HepG2 (cell line): ENCODE data around the gene CPLX1.

Source experiments
- GPN1 ChIP-seq: sonication (generic); formaldehyde crosslinking; IDR thresholded peaks from 2 replicates; pipeline ENCODE4 v1.5.1; 2020; ENCODE audit warnings: missing genetic modification reagents, borderline replicate concordance
- KDM2A ChIP-seq: sonication (generic); formaldehyde crosslinking; IDR thresholded peaks from 2 replicates; pipeline ENCODE4 v1.4.0; 2020; ENCODE audit warnings: low read depth, missing genetic modification reagents, borderline replicate concordance
- MTF1 ChIP-seq: sonication (generic); formaldehyde crosslinking; IDR thresholded peaks from 2 replicates; pipeline ENCODE4 v1.5.0; 2020; ENCODE audit warnings: missing genetic modification reagents
- TAF1 ChIP-seq: sonication (generic); formaldehyde crosslinking; IDR thresholded peaks from 2 replicates; pipeline ENCODE4 v1.4.0; 2020; ENCODE audit warnings: missing genetic modification reagents
- TCF7L2 ChIP-seq: IDR thresholded peaks from 2 replicates; pipeline ENCODE4 v1.6.1; 2011; ENCODE audit warnings: mild to moderate bottlenecking, low read depth, low read length, moderate library complexity
- TF ChIP-seq, protein P1 (sequence below), 2 experiments: sonication (generic) in 1 of 2; formaldehyde crosslinking in 1 of 2; IDR thresholded peaks; 2 replicates each; pipeline versions ENCODE4 v1.5.1 to v1.6.1; 2011 to 2020; ENCODE audit warnings: borderline replicate concordance in 1 of 2, low read depth in 1 of 2, low read length in 1 of 2, mild to moderate bottlenecking in 1 of 2, missing genetic modification reagents in 1 of 2, moderate library complexity in 1 of 2
- TF ChIP-seq, protein P2 (sequence below): sonication (generic); formaldehyde crosslinking; IDR thresholded peaks from 2 replicates; pipeline ENCODE4 v1.5.1; 2020; ENCODE audit warnings: mild to moderate bottlenecking, missing genetic modification reagents, borderline replicate concordance

DNA sequence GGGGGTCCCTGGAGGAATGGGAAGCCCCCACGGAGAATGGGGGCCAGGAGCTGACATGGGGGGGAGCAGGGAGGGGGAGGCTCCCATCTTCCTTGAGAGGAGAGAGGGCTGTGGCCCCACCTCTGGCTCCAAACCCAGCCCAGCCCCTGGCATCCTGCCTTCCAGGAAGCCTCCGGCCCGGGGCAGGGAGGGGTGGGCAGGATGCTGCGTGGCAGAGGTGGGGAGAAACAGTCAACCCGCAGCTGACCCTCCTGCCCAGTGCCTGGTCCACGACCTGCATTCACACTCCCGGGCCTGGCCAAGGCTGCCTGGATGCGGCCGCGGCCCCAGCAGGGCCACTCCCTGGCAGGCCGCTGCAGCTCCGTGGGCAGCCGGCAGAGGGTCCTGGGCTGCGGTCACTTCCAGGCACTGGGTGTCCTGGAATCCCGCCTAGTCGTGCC, 39.0 kb downstream of the CPLX1 start:
- TF ChIP-seq TAF1 (CRISPR knock-in tag) = no peak
- TF ChIP-seq GPN1 (CRISPR knock-in tag) = no peak
- no peak for TF ChIP-seq MTF1
- TF ChIP-seq, protein P1, sequence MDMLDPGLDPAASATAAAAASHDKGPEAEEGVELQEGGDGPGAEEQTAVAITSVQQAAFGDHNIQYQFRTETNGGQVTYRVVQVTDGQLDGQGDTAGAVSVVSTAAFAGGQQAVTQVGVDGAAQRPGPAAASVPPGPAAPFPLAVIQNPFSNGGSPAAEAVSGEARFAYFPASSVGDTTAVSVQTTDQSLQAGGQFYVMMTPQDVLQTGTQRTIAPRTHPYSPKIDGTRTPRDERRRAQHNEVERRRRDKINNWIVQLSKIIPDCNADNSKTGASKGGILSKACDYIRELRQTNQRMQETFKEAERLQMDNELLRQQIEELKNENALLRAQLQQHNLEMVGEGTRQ (IDR thresholded peaks at IDR 0.05; ENCODE audit: low read depth, low read length) = no peak
- TF ChIP-seq, protein P1 (CRISPR knock-in tag; IDR thresholded peaks at IDR 0.05; ENCODE audit: borderline replicate concordance) = no peak
- TF ChIP-seq KDM2A (CRISPR knock-in tag) = peak; percentile 60; the same call in 1 of the 2 replicates
- TF ChIP-seq, protein P2, sequence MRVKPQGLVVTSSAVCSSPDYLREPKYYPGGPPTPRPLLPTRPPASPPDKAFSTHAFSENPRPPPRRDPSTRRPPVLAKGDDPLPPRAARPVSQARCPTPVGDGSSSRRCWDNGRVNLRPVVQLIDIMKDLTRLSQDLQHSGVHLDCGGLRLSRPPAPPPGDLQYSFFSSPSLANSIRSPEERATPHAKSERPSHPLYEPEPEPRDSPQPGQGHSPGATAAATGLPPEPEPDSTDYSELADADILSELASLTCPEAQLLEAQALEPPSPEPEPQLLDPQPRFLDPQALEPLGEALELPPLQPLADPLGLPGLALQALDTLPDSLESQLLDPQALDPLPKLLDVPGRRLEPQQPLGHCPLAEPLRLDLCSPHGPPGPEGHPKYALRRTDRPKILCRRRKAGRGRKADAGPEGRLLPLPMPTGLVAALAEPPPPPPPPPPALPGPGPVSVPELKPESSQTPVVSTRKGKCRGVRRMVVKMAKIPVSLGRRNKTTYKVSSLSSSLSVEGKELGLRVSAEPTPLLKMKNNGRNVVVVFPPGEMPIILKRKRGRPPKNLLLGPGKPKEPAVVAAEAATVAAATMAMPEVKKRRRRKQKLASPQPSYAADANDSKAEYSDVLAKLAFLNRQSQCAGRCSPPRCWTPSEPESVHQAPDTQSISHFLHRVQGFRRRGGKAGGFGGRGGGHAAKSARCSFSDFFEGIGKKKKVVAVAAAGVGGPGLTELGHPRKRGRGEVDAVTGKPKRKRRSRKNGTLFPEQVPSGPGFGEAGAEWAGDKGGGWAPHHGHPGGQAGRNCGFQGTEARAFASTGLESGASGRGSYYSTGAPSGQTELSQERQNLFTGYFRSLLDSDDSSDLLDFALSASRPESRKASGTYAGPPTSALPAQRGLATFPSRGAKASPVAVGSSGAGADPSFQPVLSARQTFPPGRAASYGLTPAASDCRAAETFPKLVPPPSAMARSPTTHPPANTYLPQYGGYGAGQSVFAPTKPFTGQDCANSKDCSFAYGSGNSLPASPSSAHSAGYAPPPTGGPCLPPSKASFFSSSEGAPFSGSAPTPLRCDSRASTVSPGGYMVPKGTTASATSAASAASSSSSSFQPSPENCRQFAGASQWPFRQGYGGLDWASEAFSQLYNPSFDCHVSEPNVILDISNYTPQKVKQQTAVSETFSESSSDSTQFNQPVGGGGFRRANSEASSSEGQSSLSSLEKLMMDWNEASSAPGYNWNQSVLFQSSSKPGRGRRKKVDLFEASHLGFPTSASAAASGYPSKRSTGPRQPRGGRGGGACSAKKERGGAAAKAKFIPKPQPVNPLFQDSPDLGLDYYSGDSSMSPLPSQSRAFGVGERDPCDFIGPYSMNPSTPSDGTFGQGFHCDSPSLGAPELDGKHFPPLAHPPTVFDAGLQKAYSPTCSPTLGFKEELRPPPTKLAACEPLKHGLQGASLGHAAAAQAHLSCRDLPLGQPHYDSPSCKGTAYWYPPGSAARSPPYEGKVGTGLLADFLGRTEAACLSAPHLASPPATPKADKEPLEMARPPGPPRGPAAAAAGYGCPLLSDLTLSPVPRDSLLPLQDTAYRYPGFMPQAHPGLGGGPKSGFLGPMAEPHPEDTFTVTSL (CRISPR knock-in tag) = no peak
- no peak for TF ChIP-seq TCF7L2
